GM04503 (cell line): ENCODE data around the gene PRR33.

Experiments
- DNase-seq: peaks from one replicate; pipeline ENCODE4 v3.0.0-alpha.2; 2012; ENCODE audit warnings: low read depth

The PRR33 gene

GRCh38 chr11:1916132-1916985, 24.7 kb upstream of the PRR33 start:
- DNase-seq: no peak

- DNase-seq: no peak
Observed at GRCh38 chr11:1915795-1916131, 24.1 kb upstream of the PRR33 start.

GRCh38 chr11:1913271-1914060, 21.8 kb upstream of the PRR33 start:
- DNase-seq: no peak

- DNase-seq: no peak
Observed at GRCh38 chr11:1912289-1912878, 20.7 kb upstream of the PRR33 start.

- DNase-seq: no peak
Observed at GRCh38 chr11:1909524-1909923, 17.8 kb upstream of the PRR33 start.

- DNase-seq: no peak
Observed at GRCh38 chr11:1908618-1909017, 16.9 kb upstream of the PRR33 start.

GRCh38 chr11:1906611-1907423, 15.1 kb upstream of the PRR33 start:
- DNase-seq: no peak

- no peak for DNase-seq
Observed at GRCh38 chr11:1906181-1906580, 14.5 kb upstream of the PRR33 start.

- no peak for DNase-seq
Observed at GRCh38 chr11:1899686-1900085, 8.0 kb upstream of the PRR33 start.

- DNase-seq: no peak
Observed at GRCh38 chr11:1899090-1899489, 7.4 kb upstream of the PRR33 start.

GRCh38 chr11:1896923-1897322, 5.2 kb upstream of the PRR33 start:
- no peak for DNase-seq

GRCh38 chr11:1896468-1896867, 4.8 kb upstream of the PRR33 start:
- DNase-seq: no peak

GRCh38 chr11:1894759-1895158, 3.1 kb upstream of the PRR33 start:
- DNase-seq: no peak

- no peak for DNase-seq
Observed at GRCh38 chr11:1893581-1894359, 2.1 kb upstream of the PRR33 start.

GRCh38 chr11:1892558-1892957, 863 bp upstream of the PRR33 start:
- no peak for DNase-seq

GRCh38 chr11:1892116-1892515, 421 bp upstream of the PRR33 start:
- no peak for DNase-seq

- DNase-seq: no peak
Observed at GRCh38 chr11:1890856-1891830, 552 bp downstream of the PRR33 start.

- no peak for DNase-seq
Observed at GRCh38 chr11:1889941-1890855, 1.5 kb downstream of the PRR33 start.
